Hepatocyte (in vitro differentiated cells): ENCODE measurements around the gene SIGLEC9. TPM values are rescaled to one million over a fixed set of nuclear protein-coding genes. Genes with fewer than 3 reads are reported as not detected.

ENCODE experiments used
- DNase-seq: peaks from one replicate; pipeline ENCODE4 v3.0.0-alpha.2; 2016; ENCODE audit warnings: low spot score
- H2AFZ ChIP-seq: fragments of 200-600 bp; sonication (generic); 2 replicates; pipeline ENCODE4 v1.6.0; 2016; ENCODE audit warnings: antibody characterized with exemption, mild to moderate bottlenecking
- H3K27ac ChIP-seq: fragments of 200-600 bp; sonication (generic); 2 replicates; pipeline ENCODE4 v1.5.1; 2016; ENCODE audit warnings: mild to moderate bottlenecking
- H3K27me3 ChIP-seq: fragments of 200-600 bp; sonication (generic); 2 replicates; pipeline ENCODE4 v1.6.1; 2016
- H3K36me3 ChIP-seq: fragments of 200-600 bp; sonication (generic); replicated peaks from 2 replicates; pipeline ENCODE4 v1.5.1; 2016; ENCODE audit warnings: low read depth; ENCODE audit not compliant: insufficient read depth
- H3K4me1 ChIP-seq: fragments of 200-600 bp; sonication (generic); 2 replicates; pipeline ENCODE4 v1.5.1; 2016; ENCODE audit warnings: mild to moderate bottlenecking, moderate library complexity; ENCODE audit not compliant: insufficient read depth
- H3K4me2 ChIP-seq: fragments of 200-600 bp; sonication (generic); 2 replicates; pipeline ENCODE4 v1.6.0; 2016
- H3K4me3 ChIP-seq: fragments of 200-600 bp; sonication (generic); 2 replicates; pipeline ENCODE4 v1.5.1; 2016; ENCODE audit warnings: mild to moderate bottlenecking
- H3K79me2 ChIP-seq: fragments of 200-600 bp; sonication (generic); 2 replicates; pipeline ENCODE4 v1.6.0; 2017; ENCODE audit warnings: mild to moderate bottlenecking
- H3K9me2 ChIP-seq: fragments of 200-600 bp; sonication (generic); replicated peaks from 2 replicates; pipeline ENCODE4 v1.6.0; 2017; ENCODE audit warnings: mild to moderate bottlenecking; ENCODE audit not compliant: insufficient read depth
- H3K9me3 ChIP-seq: fragments of 200-600 bp; sonication (generic); 2 replicates; pipeline ENCODE4 v1.5.1; 2016; ENCODE audit warnings: low read depth, mild to moderate bottlenecking
- H4K20me1 ChIP-seq: fragments of 200-600 bp; sonication (generic); 2 replicates; pipeline ENCODE4 v1.6.0; 2016; ENCODE audit warnings: mild to moderate bottlenecking; ENCODE audit not compliant: insufficient read depth, poor library complexity, severe bottlenecking
- EZH2 ChIP-seq: fragments of 200-600 bp; sonication (generic); IDR thresholded peaks from 2 replicates; pipeline ENCODE4 v1.6.1; 2016; ENCODE audit warnings: antibody characterized with exemption, mild to moderate bottlenecking, borderline replicate concordance
- EZH2phosphoT487 ChIP-seq: fragments of 200-600 bp; sonication (generic); IDR thresholded peaks from one replicate; pipeline ENCODE4 v1.6.1; 2018; ENCODE audit warnings: antibody characterized with exemption, mild to moderate bottlenecking, low read depth, moderate library complexity; ENCODE audit not compliant: unreplicated experiment, severe bottlenecking
- WGBS: methylation state at CpG from one replicate; pipeline ENCODE4 v1.1.6; 2016; ENCODE audit warnings: low lambda C conversion rate; ENCODE audit errors: missing lambda C conversion rate; 5-methylcytosine and 5-hydroxymethylcytosine counted together
- polyA plus RNA-seq: library from polyadenylated mRNA; unstranded; fragments of >200 nt; fragmentation: Nextera tagmentation; extraction: Ambion mirVana; gene quantifications from 2 replicates; pipeline ENCODE4 v1.2.1, GENCODE V29; 2016
- total RNA-seq: library from RNA; depleted of rRNA; stranded (reverse); fragments of >200 nt; gene quantifications from 2 replicates; pipeline ENCODE4 v1.2.3, GENCODE V29; 2014
- TF ChIP-seq, protein P1 (sequence below): fragments of 200-600 bp; sonication (generic); IDR thresholded peaks from 2 replicates; pipeline ENCODE4 v1.5.1; 2016; ENCODE audit warnings: antibody characterized with exemption, mild to moderate bottlenecking; ENCODE audit not compliant: poor library complexity

Gene SIGLEC9
- total and polyA plus RNA-seq, 2 experiments from 2014 or later: 0.77 to 1.5 TPM

DNA sequence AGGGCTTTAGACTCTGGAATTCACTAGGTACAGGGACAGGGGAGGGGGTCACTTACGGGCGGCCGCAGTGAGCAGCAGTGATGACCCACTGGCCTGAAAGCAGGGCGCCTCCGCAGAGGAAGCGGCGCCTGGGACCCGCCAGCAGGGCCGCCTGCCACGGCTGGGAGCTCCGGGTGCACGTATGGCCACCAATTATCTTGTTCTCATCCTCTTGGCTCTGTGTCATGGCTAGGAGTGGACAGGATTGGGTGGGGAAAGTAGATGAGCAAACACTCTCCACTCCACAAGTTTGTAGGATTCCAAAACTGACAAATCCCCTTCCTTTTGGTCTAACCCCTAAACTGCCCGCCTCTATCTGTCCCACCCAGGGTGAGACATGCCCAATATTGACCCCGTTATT lies 43.2 kb upstream of the SIGLEC9 start:
- no peak overlapping the region for H3K4me3 ChIP-seq
- WGBS: 94% methylated on average over 14 of the region's 14 CpGs
- TF ChIP-seq, protein P1, sequence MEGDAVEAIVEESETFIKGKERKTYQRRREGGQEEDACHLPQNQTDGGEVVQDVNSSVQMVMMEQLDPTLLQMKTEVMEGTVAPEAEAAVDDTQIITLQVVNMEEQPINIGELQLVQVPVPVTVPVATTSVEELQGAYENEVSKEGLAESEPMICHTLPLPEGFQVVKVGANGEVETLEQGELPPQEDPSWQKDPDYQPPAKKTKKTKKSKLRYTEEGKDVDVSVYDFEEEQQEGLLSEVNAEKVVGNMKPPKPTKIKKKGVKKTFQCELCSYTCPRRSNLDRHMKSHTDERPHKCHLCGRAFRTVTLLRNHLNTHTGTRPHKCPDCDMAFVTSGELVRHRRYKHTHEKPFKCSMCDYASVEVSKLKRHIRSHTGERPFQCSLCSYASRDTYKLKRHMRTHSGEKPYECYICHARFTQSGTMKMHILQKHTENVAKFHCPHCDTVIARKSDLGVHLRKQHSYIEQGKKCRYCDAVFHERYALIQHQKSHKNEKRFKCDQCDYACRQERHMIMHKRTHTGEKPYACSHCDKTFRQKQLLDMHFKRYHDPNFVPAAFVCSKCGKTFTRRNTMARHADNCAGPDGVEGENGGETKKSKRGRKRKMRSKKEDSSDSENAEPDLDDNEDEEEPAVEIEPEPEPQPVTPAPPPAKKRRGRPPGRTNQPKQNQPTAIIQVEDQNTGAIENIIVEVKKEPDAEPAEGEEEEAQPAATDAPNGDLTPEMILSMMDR: no peak
- TF ChIP-seq EZH2phosphoT487 (no peak), EZH2 (no peak)

DNA sequence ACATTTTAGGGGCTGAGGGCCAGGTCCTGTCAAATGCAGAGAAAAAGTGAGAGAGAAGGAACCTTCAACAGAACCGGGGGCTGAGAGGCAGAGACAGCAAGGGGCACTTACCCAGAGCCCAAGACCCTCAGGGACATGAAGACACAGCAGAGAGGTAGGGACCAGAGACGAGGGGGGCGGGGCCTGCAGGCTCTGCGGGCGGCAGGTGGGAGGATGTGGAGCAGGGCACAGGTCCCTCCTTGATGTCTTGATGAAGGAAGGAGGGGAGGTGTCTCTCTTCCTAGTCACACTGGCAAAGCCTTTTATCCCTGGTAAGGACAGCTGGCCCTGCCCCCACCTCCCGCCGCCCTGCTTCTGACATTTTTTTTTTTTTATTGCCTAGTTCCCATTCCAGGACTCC lies 42.1 kb upstream of the SIGLEC9 start, which contains the start of gene KLK14:
KLK14 (minus strand) TSS at position 277 of the 400 bp plus-strand sequence; CDS start at position 4, 273 bp downstream.
- 40% methylated on average over 5 of the region's 7 CpGs for WGBS
- Histone ChIP-seq H3K27me3 (no peaks in the 10 kb centered on the region), H3K9me2 (no peaks in the 10 kb centered on the region), H3K4me3 (no peak within 1 kb of the TSS), H3K27ac (no peak within 1 kb of the TSS), H3K36me3 (no peaks in the 10 kb centered on the region), H4K20me1 (no peaks in the 10 kb centered on the region), H3K4me1 (no peaks in the 10 kb centered on the region), H3K79me2 (no peaks in the 10 kb centered on the region), H3K4me2 (no peak within 1 kb of the TSS), H3K9me3 (no peaks in the 10 kb centered on the region), H2AFZ (no peak within 1 kb of the TSS)
- TF ChIP-seq, protein P1: no peak
- TF ChIP-seq EZH2 (no peak), EZH2phosphoT487 (no peak)
- DNase-seq: no peak

More for the DNA sequence above, 43.2 kb upstream of the SIGLEC9 start:
- Histone ChIP-seq H3K4me1 (no peaks in the 10 kb centered on the region), H3K27ac (no peak overlapping the region), H2AFZ (no peak overlapping the region), H3K27me3 (no peaks in the 10 kb centered on the region), H4K20me1 (no peaks in the 10 kb centered on the region), H3K36me3 (no peaks in the 10 kb centered on the region), H3K4me2 (no peak overlapping the region), H3K9me3 (no peaks in the 10 kb centered on the region), H3K9me2 (no peaks in the 10 kb centered on the region), H3K79me2 (no peaks in the 10 kb centered on the region)
- DNase-seq: no peak

DNA sequence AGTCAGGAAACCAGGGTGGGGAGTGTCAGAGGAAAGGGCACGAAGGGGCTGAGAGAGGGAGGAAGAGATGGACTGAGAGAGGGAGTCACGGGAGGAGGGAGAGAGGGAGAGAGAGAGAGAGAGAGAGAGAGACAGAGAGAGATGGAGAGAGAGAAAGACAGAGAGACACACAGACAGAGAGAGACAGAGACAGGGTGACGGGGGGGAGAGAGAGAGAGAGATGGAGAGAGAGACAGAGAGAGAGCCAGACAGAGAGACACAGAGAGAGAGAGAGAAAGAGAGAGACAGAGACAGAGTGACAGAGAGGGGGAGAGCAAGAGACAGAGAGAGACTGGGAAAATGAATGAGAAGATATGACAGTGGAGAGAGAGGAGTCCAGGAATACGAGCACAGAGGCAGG lies 41.5 kb upstream of the SIGLEC9 start:
- Histone ChIP-seq H2AFZ (no peak overlapping the region), H3K4me2 (no peak overlapping the region), H3K79me2 (no peaks in the 10 kb centered on the region), H4K20me1 (no peaks in the 10 kb centered on the region), H3K27me3 (no peaks in the 10 kb centered on the region), H3K9me2 (no peaks in the 10 kb centered on the region), H3K4me1 (no peaks in the 10 kb centered on the region), H3K9me3 (no peaks in the 10 kb centered on the region), H3K4me3 (no peak overlapping the region), H3K27ac (no peak overlapping the region), H3K36me3 (no peaks in the 10 kb centered on the region)
- 65% methylated on average over 2 of the region's 4 CpGs for WGBS
- no peak for TF ChIP-seq EZH2phosphoT487
- DNase-seq: no peak

DNA sequence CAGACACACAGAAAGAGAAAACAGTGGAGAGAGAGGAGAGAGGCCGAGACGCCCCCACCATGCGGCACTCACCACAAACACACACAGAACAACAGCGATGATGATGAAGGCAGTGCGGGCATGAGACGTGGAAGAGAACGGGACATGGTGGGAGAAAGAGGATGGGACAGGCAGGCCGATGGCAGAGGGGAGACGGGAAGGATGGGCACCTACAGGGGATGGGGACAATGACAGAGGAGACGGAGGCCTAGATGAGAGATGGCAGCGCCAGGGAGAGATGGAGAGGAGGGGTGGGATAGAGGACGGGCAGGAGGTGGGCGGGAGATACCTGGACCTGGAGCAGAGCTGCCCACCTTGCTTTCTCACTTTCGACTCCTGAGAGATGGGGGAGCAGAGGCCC lies 40.9 kb upstream of the SIGLEC9 start:
- H3K27ac ChIP-seq: no peak overlapping the region
- no peaks in the 10 kb centered on the region for H3K27me3 ChIP-seq
- no peaks in the 10 kb centered on the region for H3K36me3 ChIP-seq
- TF ChIP-seq EZH2: no peak
- TF ChIP-seq, protein P1: no peak
- TF ChIP-seq EZH2phosphoT487: no peak
- H4K20me1 ChIP-seq: no peaks in the 10 kb centered on the region
- DNase-seq: no peak
- no peak overlapping the region for H3K4me2 ChIP-seq
- H3K9me3 ChIP-seq: no peaks in the 10 kb centered on the region
- H3K9me2 ChIP-seq: no peaks in the 10 kb centered on the region
- H3K4me3 ChIP-seq: no peak overlapping the region
- no peaks in the 10 kb centered on the region for H3K79me2 ChIP-seq
- 89% methylated on average over 13 of the region's 14 CpGs for WGBS
- H2AFZ ChIP-seq: no peak overlapping the region
- H3K4me1 ChIP-seq: no peaks in the 10 kb centered on the region
